Measurements from ENCODE around the gene ABCE1. TPM values are rescaled to one million over a fixed set of nuclear protein-coding genes. Genes with fewer than 3 reads are reported as not detected.

Gene ABCE1
- total and polyA plus RNA-seq, 2 donors (not counting 3 experiments of a cell fraction or from before 2014, with no cell fraction given): 38.4 to 114 TPM

- CTCF ChIA-PET: interaction anchor here (1.5 to 1.7 kb wide), 2 partner anchors 8 to 13 kb away, joined by 3 to 8 read pairs; no protein-coding TSS in a partner anchor
- no peaks in the 10 kb centered on the region for H3K36me3 ChIP-seq (ENCODE audit: control insufficient read depth in 2 of 2, extremely low read depth in 1 of 2, insufficient read depth in 2 of 2, low read length in 2 of 2)
- no peak overlapping the region for H2AFZ ChIP-seq (ENCODE audit: low read depth, low read length)
- no peaks in the 10 kb centered on the region for H3K9me3 ChIP-seq (replicated peaks; ENCODE audit: control insufficient read depth, insufficient read depth, low read length)
- dilution Hi-C loops (cut with MboI; ENCODE audit: extremely low pct_ligation_motif_present, low sequenced_read_pairs): no loop called here
- H3K9ac ChIP-seq (replicated peaks; ENCODE audit: extremely low read depth, insufficient read depth, low read length): no peak overlapping the region
- POLR2A ChIA-PET: no interaction called here
- no TSS peak for BruUV-seq (replicated peaks)
- H3K4me3 ChIP-seq (replicated peaks in 1 of 3; ENCODE audit: insufficient read depth in 1 of 3, low read depth in 1 of 3, low read length in 3 of 3): no peak overlapping the region
- H3K9me1 ChIP-seq (replicated peaks; ENCODE audit: control insufficient read depth, extremely low read depth, insufficient read depth, low read length): no peaks in the 10 kb centered on the region
- H3K27ac ChIP-seq (ENCODE audit: insufficient read depth, low read depth, low read length): no peak overlapping the region
- H3K27me3 ChIP-seq (ENCODE audit: control insufficient read depth in 2 of 2, insufficient read depth in 2 of 2, low read length in 2 of 2): no peaks in the 10 kb centered on the region
- DNase-seq (ENCODE audit: low read depth, low spot score): no peak
- H3K4me1 ChIP-seq (ENCODE audit: control insufficient read depth, extremely low read depth, insufficient read depth, low read length): peaks cover 10% of the 10 kb centered on the region
- FAIRE-seq: no peak
- TF ChIP-seq CTCF (IDR thresholded peaks at IDR 0.05; ENCODE audit: extremely low read depth in 1 of 2, insufficient read depth in 1 of 2, low read depth in 1 of 2, low read length in 2 of 2) (no peak), POLR2AphosphoS5 (IDR thresholded peaks at IDR 0.05; ENCODE audit: insufficient read depth, low read depth, low read length) (no peak), JUN (IDR thresholded peaks at IDR 0.05; ENCODE audit: borderline replicate concordance, insufficient read depth, insufficient read length, low read depth) (no peak), MAX (IDR thresholded peaks at IDR 0.05; ENCODE audit: insufficient read depth, insufficient read length) (no peak), FOS (IDR thresholded peaks at IDR 0.05; ENCODE audit: borderline replicate concordance, insufficient read depth, low read length) (no peak), EZH2 (IDR thresholded peaks at IDR 0.05; ENCODE audit: borderline replicate concordance, low read depth, low read length, severe bottlenecking) (no peak), GATA2 (IDR thresholded peaks at IDR 0.05; ENCODE audit: insufficient read depth, insufficient read length, low read depth, low read length) (no peak), MYC (IDR thresholded peaks at IDR 0.05; ENCODE audit: low read depth, low read length) (no peak), POLR2A (IDR thresholded peaks at IDR 0.05; ENCODE audit: low read depth, low read length) (no peak)
- intact Hi-C loops (cut with micrococcal nuclease): loop anchor here (10.0 kb wide), 2 partner anchors 425 to 495 kb away; partner anchors contain the start of gene HHIP
- H3K79me2 ChIP-seq (ENCODE audit: control insufficient read depth, insufficient read depth, low read length): peaks cover 3% of the 10 kb centered on the region
- no peaks in the 10 kb centered on the region for H4K20me1 ChIP-seq (replicated peaks; ENCODE audit: control insufficient read depth, extremely low read depth, insufficient read depth, low read length)
- no peak overlapping the region for H3K4me2 ChIP-seq (ENCODE audit: insufficient read depth, low read length)
Measured at GRCh38 chr4:145069361-145069760, 28.8 kb upstream of the ABCE1 start.
